Gastroesophageal sphincter (tissue), 4 donors: ENCODE measurements around the gene UPP2. TPM values are rescaled to one million over a fixed set of nuclear protein-coding genes. Genes with fewer than 3 reads are reported as not detected.

Experiments
- ATAC-seq: fragments of 150-250 bp; one replicate; pipeline ENCODE4 v1.9.1; 2016; ENCODE audit warnings: mild to moderate bottlenecking, moderate library complexity
- H3K27ac ChIP-seq, 4 donors: fragments of 200-600 bp; sonication (generic) in 3 of 4; 1 replicate in 3 of 4; 2 replicates in 1 of 4; pipeline ENCODE4 v1.5.1; 2016 to 2019
- H3K27me3 ChIP-seq: fragments of 200-600 bp; sonication (generic); one replicate; pipeline ENCODE4 v1.5.1; 2019
- H3K36me3 ChIP-seq, 2 donors: fragments of 200-600 bp; sonication (generic); one replicate each; pipeline ENCODE4 v1.5.1; 2019; ENCODE audit warnings: control low read depth in 1 of 2
- H3K4me1 ChIP-seq, 3 donors: fragments of 200-600 bp; sonication (generic); 1 replicate in 2 of 3; 2 replicates in 1 of 3; pipeline ENCODE4 v1.5.1; 2016 to 2019; ENCODE audit warnings: control low read depth in 2 of 3
- H3K4me3 ChIP-seq, 2 donors: fragments of 200-600 bp; sonication (generic); one replicate each; pipeline ENCODE4 v1.5.1; 2019; ENCODE audit warnings: mild to moderate bottlenecking in 1 of 2, moderate library complexity in 1 of 2
- H3K9me3 ChIP-seq, 3 donors: fragments of 200-600 bp; sonication (generic); one replicate each; pipeline ENCODE4 v1.5.1; 2017 to 2019; ENCODE audit warnings: control low read depth in 2 of 3
- EP300 ChIP-seq: sonication (generic); formaldehyde crosslinking; IDR thresholded peaks from one replicate; pipeline ENCODE4 v1.6.1; 2017; ENCODE audit warnings: antibody characterized with exemption, mild to moderate bottlenecking
- POLR2A ChIP-seq, 2 donors: fragments of 450-650 bp; IDR thresholded peaks; one replicate each; pipeline ENCODE4 v1.6.1; 2017; ENCODE audit warnings: antibody characterized with exemption in 2 of 2, mild to moderate bottlenecking in 2 of 2, moderate library complexity in 1 of 2
- POLR2AphosphoS5 ChIP-seq: sonication (generic); formaldehyde crosslinking; IDR thresholded peaks from one replicate; pipeline ENCODE4 v1.6.1; 2017; ENCODE audit warnings: antibody characterized with exemption
- WGBS, 2 donors: methylation state at CpG; one replicate each; pipeline ENCODE4 v1.1.5; 2018; ENCODE audit warnings: low coverage in 1 of 2; 5-methylcytosine and 5-hydroxymethylcytosine counted together
- total RNA-seq, 4 donors: library from RNA; depleted of rRNA; stranded (reverse); fragments of >200 nt; gene quantifications; one replicate each; pipeline ENCODE4 v1.1.0, GENCODE V29; 2016
- TF ChIP-seq, protein P1 (sequence below), 4 experiments: fragments of 200-600 bp in 2 of 4; fragments of 450-650 bp in 2 of 4; sonication (generic) in 1 of 4; IDR thresholded peaks; one replicate each; pipeline ENCODE4 v1.5.1; 2017 to 2019; ENCODE audit warnings: antibody characterized with exemption in 4 of 4, mild to moderate bottlenecking in 2 of 4, moderate library complexity in 2 of 4

UPP2 gene
- total RNA-seq, 4 donors from 2014 or later: 0.35 TPM; not detected in 3

GRCh38 chr2:158182676-158183295, 81.1 kb downstream of the UPP2 start:
- Histone ChIP-seq H3K27me3 (no peaks in the 10 kb centered on the region), H3K36me3 (no peaks in the 10 kb centered on the region), H3K9me3 (no peaks in the 10 kb centered on the region), H3K4me1 (peaks cover 0 to 7% (median 0%) of the 10 kb centered on the region in 3 donors), H3K4me3 (no peak overlapping the region), H3K27ac (no peak overlapping the region)
- WGBS, 2 donors: 75 to 93% methylated on average over 2 to 3 of the region's 3 CpGs
- no peak for ATAC-seq
- TF ChIP-seq, protein P1, sequence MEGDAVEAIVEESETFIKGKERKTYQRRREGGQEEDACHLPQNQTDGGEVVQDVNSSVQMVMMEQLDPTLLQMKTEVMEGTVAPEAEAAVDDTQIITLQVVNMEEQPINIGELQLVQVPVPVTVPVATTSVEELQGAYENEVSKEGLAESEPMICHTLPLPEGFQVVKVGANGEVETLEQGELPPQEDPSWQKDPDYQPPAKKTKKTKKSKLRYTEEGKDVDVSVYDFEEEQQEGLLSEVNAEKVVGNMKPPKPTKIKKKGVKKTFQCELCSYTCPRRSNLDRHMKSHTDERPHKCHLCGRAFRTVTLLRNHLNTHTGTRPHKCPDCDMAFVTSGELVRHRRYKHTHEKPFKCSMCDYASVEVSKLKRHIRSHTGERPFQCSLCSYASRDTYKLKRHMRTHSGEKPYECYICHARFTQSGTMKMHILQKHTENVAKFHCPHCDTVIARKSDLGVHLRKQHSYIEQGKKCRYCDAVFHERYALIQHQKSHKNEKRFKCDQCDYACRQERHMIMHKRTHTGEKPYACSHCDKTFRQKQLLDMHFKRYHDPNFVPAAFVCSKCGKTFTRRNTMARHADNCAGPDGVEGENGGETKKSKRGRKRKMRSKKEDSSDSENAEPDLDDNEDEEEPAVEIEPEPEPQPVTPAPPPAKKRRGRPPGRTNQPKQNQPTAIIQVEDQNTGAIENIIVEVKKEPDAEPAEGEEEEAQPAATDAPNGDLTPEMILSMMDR (IDR thresholded peaks at IDR 0.05): no peak
- TF ChIP-seq POLR2AphosphoS5 (no peak), POLR2A (IDR thresholded peaks at IDR 0.05) (no peak), EP300 (no peak)

DNA sequence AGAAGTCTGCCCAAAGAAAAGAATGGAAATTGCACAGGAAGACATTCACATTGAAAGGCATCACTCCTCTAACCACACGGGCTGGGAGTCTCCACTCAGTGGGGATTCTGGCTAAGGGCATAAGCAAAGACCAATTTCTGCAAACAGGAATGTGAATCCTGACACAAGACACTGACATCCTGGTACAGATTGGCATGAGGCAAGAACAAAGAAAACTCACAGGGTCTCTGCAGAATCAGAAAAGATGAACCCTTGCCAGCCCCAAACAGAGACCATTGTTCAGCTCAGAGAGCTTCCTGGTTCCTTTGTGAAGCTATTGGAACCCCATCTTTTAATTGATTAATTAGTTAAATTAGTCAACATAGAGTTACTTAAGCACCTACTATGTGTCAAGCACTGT, 82.3 kb downstream of the UPP2 start:
- WGBS, 2 donors: 100% methylated on average over 1 of the region's 1 CpG; no CpG with 5 or more reads in 1 of the 2 donors
- no peak for TF ChIP-seq POLR2A (IDR thresholded peaks at IDR 0.05)
- H3K27me3 ChIP-seq: no peaks in the 10 kb centered on the region
- no peak for ATAC-seq
- H3K27ac ChIP-seq: no peak overlapping the region
- H3K4me3 ChIP-seq: no peak overlapping the region
- no peaks in the 10 kb centered on the region for H3K36me3 ChIP-seq
- no peaks in the 10 kb centered on the region for H3K9me3 ChIP-seq
- H3K4me1 ChIP-seq: peaks cover 0 to 7% (median 0%) of the 10 kb centered on the region in 3 donors

DNA sequence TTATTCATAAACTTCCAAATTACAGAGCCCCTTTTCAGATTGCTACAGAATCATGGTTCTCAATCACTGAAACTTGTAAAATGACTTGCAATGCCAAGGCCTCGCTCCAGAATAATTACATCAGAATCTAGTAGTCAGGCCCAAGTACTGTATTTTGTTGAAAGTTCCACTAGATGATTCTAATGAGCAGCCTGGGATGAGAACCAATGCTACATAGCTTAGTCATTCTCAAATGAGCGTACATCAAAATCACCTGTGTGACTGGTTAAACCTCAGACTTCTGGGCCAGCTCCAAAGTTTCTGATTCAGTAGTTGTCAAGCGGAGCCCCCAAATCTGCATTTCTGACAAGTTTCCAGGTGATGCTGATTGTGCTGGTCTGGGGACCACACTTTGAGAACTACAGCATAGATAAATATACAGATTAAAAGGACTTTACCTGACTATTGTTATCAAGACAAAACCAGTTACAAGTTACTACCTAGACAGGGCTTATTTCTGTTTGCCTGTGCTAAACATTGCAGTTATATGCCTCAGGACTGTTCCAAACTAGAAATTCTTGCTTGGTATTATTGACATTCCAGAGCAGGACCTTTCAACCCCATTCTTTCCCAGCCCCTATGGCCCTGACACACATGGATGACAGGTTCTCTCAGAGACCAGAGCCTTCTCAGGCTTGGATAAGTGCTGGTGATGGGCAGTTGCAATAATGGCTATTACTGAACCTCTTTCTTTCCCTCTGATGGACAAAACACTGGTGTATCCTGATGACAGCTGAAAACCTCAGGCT, 83.1 kb downstream of the UPP2 start:
- Histone ChIP-seq H3K4me3 (no peak overlapping the region), H3K36me3 (no peaks in the 10 kb centered on the region), H3K9me3 (no peaks in the 10 kb centered on the region), H3K27ac (no peak overlapping the region), H3K27me3 (no peaks in the 10 kb centered on the region), H3K4me1 (peaks cover 0 to 2% (median 0%) of the 10 kb centered on the region in 3 donors)
- 61 to 65% methylated on average over 2 to 3 of the region's 3 CpGs for WGBS, 2 donors
- no peak for TF ChIP-seq POLR2A (IDR thresholded peaks at IDR 0.05)
- TF ChIP-seq POLR2AphosphoS5: no peak
- no peak for TF ChIP-seq EP300
- TF ChIP-seq, protein P1 (IDR thresholded peaks at IDR 0.05): no peak
- no peak for ATAC-seq

Other genes with a start within 250 kb of the UPP2 start
- 10 to 100 TPM; 17.9 to 41.4 (median 29.9) TPM for gene ACVR1, start 225.5 kb upstream of the UPP2 start, total RNA-seq